ENCODE data around the gene OSTN. TPM values are rescaled to one million over a fixed set of nuclear protein-coding genes. Genes with fewer than 3 reads are reported as not detected.

The OSTN gene
- total RNA-seq, 4 donors from 2014 or later, result 0.30 TPM; not detected in 3

DNA sequence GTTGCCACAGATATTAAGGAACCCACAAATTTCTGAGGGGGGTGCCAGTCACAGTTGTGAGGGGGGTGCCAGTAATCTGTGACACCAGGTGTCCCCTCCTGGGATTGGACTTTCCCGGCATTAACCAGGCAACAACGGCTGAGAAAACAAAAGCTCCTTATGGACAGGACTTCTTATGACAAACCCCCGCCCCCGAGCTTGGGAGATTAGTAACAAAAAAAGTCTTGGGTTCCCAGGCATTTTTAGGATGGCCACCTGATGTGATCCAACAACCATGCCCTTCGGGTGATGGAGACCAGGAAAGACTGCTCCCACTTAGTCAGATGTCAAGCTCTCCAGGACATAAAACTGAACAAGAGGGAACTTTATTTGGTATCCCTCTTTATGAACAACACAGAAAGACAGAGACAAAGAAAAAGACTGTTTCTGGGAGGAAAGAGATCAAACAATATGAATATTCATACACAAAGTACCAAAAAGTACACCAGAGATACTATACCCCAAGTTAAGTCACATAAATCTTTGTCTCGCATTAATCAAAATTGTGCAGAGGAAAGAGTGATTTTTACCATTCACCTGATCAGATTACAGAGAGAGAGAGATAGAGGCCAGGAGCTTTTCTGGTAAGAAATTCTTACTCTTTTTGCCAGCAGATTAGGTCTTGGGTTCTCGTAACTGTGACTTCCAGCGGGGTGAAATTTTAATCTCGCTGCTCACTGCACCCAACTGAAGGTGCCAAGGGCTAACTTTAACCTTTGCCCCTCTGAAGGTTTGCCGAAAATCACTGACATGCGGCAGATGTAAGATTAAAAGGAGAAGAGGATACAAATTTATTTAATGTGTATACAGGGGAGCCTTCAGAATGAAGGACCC is 61.6 kb downstream of the OSTN start:
- DNase-seq (ENCODE audit: low spot score in 2 of 2), result no peak
- Histone ChIP-seq H3K4me3 (no peak overlapping the region), H3K27me3 (no peaks in the 10 kb centered on the region), H3K36me3 (no peaks in the 10 kb centered on the region), H3K9me3 (no peaks in the 10 kb centered on the region), H3K4me1 (no peaks in the 10 kb centered on the region), H3K27ac (no peak overlapping the region)
- 84% methylated on average over 11 of the region's 11 CpGs for WGBS
- TF ChIP-seq EP300 (IDR thresholded peaks at IDR 0.05), result no peak
- TF ChIP-seq, protein P1, sequence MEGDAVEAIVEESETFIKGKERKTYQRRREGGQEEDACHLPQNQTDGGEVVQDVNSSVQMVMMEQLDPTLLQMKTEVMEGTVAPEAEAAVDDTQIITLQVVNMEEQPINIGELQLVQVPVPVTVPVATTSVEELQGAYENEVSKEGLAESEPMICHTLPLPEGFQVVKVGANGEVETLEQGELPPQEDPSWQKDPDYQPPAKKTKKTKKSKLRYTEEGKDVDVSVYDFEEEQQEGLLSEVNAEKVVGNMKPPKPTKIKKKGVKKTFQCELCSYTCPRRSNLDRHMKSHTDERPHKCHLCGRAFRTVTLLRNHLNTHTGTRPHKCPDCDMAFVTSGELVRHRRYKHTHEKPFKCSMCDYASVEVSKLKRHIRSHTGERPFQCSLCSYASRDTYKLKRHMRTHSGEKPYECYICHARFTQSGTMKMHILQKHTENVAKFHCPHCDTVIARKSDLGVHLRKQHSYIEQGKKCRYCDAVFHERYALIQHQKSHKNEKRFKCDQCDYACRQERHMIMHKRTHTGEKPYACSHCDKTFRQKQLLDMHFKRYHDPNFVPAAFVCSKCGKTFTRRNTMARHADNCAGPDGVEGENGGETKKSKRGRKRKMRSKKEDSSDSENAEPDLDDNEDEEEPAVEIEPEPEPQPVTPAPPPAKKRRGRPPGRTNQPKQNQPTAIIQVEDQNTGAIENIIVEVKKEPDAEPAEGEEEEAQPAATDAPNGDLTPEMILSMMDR (IDR thresholded peaks at IDR 0.05), result no peak
- TF ChIP-seq POLR2AphosphoS5 (IDR thresholded peaks at IDR 0.05), result no peak
- TF ChIP-seq POLR2A (IDR thresholded peaks at IDR 0.05), result no peak

DNA sequence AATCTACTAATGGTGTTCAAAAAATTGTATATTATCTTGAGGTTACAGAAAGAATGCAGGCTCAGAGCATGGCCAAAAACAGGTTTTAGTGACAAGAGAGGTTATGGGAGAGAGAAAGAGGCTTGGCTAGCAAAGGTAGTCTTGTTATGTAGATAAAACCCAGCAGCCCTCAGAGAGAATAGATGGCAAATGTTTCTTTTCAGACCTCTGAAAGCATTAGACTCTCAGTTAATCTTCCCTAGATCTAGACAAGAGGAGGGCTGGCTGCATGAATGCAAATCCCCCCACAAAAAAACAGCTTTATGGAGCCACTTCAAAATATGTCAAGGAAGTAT is 62.2 kb downstream of the OSTN start:
- no peaks in the 10 kb centered on the region for H3K9me3 ChIP-seq
- DNase-seq (ENCODE audit: low spot score in 2 of 2), result no peak
- no peaks in the 10 kb centered on the region for H3K27me3 ChIP-seq
- H3K36me3 ChIP-seq, result no peaks in the 10 kb centered on the region
- H3K27ac ChIP-seq, result no peak overlapping the region
- no peaks in the 10 kb centered on the region for H3K4me1 ChIP-seq
- no peak for TF ChIP-seq POLR2A (IDR thresholded peaks at IDR 0.05)
- no peak overlapping the region for H3K4me3 ChIP-seq

DNA sequence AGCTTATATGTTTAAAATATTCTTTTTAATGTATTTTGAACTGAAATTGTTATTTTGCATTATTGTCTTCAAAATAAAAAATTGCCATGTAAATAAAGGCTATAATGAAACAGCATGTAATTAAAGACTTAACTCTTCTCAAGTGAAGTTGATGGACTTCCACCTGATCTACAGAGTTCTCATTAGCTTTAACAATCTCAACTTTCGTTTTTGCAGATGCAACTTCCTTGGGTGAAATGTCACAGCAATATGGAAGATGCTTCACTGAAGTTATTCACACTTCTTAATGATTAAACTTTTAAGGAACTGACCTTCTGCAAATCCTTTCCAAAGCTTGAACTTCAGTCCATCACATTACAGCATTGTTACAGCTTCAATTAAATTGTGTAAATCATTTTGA is 63.6 kb downstream of the OSTN start:
- H3K27ac ChIP-seq, result no peak overlapping the region
- H3K9me3 ChIP-seq, result no peaks in the 10 kb centered on the region
- no peak for DNase-seq (ENCODE audit: low spot score in 2 of 2)
- H3K4me1 ChIP-seq, result no peaks in the 10 kb centered on the region
- H3K27me3 ChIP-seq, result no peaks in the 10 kb centered on the region
- TF ChIP-seq, protein P1 (IDR thresholded peaks at IDR 0.05), result no peak
- no peak for TF ChIP-seq POLR2A (IDR thresholded peaks at IDR 0.05)
- H3K4me3 ChIP-seq, result no peak overlapping the region
- WGBS, result 70% methylated on average over 1 of the region's 1 CpG
- no peaks in the 10 kb centered on the region for H3K36me3 ChIP-seq

DNA sequence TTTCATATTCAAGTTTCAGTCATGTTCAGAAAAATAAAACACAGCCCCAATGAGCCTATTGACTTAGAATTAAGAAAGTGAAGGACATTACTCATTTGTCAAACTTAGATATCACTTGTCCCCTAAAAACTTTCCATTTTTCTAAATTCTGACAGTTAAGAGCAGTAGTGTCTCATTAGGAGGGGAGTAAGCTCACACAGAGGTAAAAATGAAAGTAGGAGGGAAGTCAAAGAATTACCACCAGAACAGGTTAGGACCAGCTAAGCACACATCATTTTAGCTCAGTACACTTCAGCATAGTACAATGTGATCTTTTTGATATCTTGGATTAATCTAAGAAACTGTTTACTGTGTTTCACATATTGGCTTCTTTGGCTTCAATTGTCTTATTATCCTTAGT is 64.3 kb downstream of the OSTN start:
- TF ChIP-seq, protein P1 (IDR thresholded peaks at IDR 0.05), result no peak
- no peak for TF ChIP-seq POLR2A (IDR thresholded peaks at IDR 0.05)
- Histone ChIP-seq H3K27ac (no peak overlapping the region), H3K27me3 (no peaks in the 10 kb centered on the region), H3K9me3 (no peaks in the 10 kb centered on the region), H3K36me3 (no peaks in the 10 kb centered on the region), H3K4me3 (no peak overlapping the region), H3K4me1 (no peaks in the 10 kb centered on the region)
- no peak for DNase-seq (ENCODE audit: low spot score in 2 of 2)

DNA sequence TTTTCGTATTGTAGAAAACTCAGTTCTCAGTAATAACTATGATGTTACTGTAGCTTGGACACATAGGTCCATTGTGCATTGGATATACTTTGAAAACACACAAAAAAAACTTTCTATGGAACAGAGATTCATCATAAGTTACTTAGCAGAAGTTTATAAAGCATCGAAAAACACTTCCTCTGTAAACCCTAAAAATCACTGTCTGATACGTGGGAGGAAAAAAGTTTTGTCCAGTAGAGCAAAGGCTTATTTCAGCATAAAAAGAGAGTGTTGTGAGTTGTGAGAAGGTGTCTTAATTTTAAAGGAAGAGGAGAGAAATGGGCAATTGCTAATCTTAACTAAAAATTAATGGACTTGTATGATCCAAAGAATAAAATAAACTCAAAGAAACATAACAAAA is 64.8 kb downstream of the OSTN start:
- no peaks in the 10 kb centered on the region for H3K36me3 ChIP-seq

More for the DNA sequence above, 64.8 kb downstream of the OSTN start:
- WGBS, result 84% methylated on average over 3 of the region's 3 CpGs
- Histone ChIP-seq H3K4me3 (no peak overlapping the region), H3K4me1 (no peaks in the 10 kb centered on the region), H3K27me3 (no peaks in the 10 kb centered on the region), H3K9me3 (no peaks in the 10 kb centered on the region), H3K27ac (no peak overlapping the region)
- no peak for DNase-seq (ENCODE audit: low spot score in 2 of 2)
- no peak for TF ChIP-seq POLR2AphosphoS5 (IDR thresholded peaks at IDR 0.05)
- TF ChIP-seq, protein P1 (IDR thresholded peaks at IDR 0.05), result no peak
- no peak for TF ChIP-seq EP300 (IDR thresholded peaks at IDR 0.05)
- no peak for TF ChIP-seq POLR2A (IDR thresholded peaks at IDR 0.05)

All from suprapubic skin (tissue), 4 donors.